HG03135 (cell line): Measurements from ENCODE around the gene CD81.

ENCODE experiments used
- ATAC-seq: cut with Tn5 transposase; IDR thresholded peaks from one replicate; pipeline ENCODE4 v1.9.1; 2021; ENCODE audit warnings: mild to moderate bottlenecking, moderate library complexity; ENCODE audit not compliant: unreplicated experiment

Gene CD81

DNA sequence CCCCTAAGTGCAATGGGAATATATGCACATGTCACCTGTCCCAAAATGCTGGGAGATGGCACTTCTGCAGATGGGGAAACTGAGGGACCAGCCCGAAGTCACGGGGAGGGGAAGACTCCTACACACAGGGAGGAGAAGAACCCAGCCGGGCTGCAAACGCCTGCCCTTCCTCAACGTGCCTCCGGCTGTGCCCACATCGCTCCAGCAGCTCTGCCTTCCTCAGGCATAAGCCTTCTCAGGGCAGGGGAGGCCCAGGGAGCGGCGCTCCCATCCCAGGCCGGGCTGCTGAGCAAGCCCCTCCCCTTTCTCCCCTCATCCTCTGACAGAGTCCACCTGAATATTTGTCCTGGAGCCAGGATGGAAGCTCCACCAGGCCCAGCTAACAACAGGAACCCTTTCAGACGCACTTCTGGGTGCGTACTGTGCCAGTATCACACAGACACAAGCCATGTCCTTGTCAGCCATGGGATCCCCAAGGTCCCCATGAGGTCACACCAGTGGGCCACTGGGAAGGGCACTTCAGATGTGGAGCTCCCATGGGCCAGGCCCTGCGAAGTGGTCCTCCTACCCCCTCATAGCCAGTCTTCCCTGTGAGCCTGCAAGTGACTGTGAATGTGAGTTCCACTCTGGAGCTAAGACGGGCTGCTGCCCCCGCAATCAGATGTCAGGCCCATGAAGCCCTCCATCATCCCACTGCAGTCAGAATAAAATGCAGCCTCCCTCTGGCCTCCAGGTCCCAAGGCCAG, 2.5 kb upstream of the CD81 start:
- no peak for ATAC-seq

DNA sequence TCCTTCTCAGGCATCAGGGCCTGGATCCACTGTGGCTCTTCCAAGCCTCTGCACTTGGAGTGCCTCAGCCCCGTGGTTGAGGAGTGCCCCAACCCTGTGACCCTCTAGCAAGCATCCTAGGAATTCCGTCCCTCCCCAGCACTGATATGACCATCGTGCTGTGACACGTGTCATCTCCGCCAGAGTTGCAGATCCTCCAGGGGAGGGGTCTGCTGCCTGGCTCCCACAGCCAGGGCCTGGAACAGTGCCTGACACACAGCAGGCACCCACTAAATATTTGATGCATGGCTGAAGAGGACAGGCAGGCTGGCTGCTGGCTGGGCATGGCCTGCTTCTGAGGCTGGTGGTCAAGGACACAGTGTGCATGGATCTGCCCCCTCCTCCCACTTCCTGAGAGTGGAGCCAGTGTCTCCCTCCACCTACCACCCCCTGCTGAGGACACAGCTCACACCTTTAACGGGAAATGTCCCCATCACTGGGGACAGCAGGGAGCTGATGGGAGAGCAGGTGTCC, 1.7 kb upstream of the CD81 start:
- ATAC-seq: no peak

DNA sequence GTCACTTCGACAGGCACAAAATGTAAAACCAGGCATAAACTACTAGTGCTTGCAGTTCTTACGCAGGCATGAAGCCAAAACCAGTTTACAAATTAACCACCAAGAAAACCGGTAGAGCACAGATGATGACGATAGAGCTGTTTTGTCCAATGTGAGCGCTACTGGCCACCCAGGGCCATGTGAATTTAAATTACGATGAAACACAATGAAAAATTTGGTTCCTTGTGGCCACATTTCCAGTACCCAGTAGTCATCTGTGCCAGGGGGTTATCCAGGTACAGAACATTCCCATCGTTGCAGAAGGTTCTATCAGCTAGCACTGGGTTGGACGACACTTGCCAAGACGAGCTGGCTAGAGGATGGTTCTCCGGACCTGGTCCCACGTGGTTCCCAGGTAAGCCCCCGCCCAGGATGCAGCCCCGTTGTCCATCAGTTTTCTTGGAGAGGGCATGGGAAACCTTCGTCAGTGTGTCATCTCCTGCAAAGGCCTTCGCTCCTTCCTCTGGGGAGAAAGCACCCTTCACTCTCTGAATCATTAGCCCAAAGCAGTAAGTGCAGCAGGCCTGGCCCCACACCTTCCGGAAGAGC, 1.1 kb upstream of the CD81 start:
- no peak for ATAC-seq

DNA sequence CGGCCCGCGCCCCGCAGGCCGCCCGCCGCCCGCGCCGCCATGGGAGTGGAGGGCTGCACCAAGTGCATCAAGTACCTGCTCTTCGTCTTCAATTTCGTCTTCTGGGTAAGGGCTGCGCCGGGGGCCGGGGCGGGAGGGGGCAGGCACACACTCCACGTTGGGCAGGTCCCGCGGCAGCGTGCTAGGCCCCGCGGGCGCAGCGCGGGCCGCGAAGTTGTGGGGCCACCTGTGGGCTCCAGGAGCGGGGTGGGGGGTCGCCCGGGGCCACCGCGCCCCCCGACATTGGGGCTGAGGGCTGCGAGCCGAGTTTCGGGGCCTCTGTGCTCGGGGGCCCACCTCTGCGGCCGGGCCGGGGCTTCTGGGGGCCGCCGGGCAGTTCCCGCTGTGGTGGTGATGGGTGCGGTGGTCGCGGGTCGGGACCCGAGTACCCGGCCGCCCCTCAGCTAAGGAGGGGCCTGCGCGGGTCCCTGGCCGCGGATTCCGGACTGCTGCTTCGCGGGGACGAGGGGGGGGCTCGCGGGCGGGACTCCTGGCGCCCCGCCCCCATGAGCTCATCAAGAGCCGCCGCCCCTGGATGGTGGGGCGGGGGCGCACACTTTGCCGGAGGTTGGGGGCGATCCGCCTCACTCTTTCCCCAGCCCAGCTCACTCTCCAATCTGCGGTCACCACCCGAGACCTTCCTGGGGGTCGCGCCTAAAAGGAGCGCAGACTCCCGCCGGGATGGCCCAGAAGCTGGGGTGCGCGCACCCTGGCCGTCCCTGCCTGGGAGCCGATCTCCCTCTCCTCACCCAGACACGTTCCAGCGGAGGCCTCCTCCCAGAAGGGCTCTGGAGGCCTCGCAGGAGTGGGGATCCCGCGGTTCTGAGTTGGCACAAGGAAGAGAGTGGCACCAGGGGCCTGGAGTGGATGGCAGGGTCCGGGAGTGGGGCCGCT, 667 bp downstream of the CD81 start:
- peak; percentile 4 for ATAC-seq

DNA sequence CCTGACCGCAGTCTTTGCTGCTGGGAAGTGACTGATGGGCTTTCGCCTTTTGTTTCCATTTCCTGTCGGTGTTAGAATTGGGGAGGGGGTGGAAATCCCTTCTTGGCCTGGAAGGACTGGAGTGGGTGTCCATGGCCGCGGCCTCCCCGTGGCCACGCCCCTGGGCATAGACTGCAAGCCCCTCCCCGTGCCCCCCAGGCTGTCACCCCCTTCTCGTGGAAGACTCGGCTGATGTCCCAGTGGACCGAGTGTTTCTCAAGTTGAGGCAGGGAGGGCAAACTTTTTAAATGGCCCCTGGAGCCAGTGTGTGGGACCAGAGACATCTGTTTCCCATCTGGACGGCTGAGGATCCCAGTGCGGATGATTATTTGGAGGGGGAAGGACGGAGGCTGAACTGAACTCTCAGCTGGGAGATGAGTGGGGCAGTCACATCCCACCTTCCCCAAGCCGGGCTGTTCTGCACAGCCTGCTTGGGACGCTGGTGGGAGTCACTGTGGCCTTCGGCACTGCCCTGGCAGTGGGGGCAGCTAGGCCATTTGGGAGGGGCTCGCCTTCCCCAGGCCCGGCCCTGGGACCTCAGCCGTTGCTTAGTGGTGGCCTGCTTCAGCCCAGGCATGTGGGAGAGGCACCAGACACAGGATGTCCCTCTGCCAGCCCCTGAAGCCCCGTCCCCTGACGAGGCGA, 1.6 kb downstream of the CD81 start:
- ATAC-seq: no peak

DNA sequence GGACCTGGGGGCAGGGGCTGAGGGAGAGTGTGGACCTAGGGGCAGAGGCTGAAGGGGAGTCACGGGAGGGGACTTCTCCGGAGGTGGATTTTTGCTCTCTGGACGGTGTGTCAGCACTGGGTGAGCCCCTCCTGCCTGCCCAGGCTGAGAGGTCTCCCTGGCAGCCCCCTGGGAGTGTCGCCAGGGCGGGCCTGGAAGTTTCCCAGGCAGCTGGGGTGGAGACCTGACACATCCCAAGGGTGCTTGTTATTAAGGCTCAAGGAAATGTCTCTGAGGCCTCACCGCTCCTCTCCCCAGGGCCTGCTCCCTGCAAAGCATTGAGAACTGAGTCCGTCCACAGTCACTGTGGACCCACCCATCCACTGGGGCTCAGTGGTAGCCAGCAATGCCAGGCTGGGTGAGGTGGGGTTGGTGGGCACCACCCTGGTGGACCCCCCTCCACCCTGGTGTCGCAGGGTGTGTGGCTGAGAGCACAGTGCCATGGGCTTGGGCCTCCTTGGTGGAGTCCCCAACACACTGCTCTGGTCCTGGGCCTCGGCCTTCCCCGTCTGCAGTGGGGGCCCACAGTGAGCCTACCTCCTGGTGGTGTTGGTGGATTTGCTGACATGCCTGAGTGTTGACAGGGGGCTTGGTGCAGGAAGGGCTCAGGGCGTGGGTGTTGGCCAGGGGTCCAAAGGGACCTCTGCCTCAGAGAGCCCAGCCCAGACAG, 2.5 kb downstream of the CD81 start:
- ATAC-seq: no peak

DNA sequence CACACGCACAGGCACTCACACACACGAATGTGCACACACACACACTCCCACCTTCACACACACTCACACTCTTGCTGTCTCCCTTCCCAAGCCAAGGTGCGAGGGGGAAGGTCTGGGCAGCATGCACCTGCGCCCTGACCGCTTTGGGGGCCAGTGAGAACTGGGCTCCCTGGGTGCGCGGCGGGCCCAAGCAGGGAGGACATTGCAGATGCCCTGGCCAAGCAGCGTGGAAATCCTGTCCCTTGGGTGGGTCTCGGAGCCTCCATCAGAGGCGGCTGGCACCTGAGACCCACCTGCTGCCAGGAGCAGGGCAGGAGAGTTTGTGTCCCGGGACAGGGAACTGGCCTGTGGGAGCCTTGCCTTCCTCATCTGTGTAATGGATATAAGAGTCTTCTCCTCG, 3.3 kb downstream of the CD81 start:
- ATAC-seq: no peak

DNA sequence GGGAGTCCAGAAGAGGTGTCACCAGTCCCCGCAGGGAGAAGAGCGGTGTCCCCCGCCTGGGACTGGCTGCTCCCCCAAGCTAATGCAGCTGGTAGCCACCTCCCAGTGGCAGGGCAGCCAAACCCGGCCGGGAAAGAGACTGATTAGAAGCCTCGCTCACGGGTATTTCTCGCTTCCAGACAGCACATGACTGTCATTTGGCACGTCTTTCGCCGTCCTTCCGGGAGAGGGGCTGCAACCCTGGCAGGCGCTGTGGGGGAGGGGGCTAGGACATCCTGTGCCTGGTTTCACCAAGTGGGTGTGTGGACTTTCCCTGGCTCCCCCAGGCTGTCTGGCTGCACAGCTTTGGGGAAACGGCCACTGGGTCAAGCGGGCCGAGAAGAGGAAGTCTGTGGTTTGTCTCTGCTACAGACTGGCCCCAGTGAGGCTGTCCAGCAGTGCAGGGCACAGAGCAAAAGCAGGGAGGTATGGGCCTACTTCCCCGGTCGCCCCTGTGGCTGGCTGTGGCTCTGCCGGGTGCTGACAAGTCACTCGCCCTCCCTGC, 3.8 kb downstream of the CD81 start:
- ATAC-seq: no peak

DNA sequence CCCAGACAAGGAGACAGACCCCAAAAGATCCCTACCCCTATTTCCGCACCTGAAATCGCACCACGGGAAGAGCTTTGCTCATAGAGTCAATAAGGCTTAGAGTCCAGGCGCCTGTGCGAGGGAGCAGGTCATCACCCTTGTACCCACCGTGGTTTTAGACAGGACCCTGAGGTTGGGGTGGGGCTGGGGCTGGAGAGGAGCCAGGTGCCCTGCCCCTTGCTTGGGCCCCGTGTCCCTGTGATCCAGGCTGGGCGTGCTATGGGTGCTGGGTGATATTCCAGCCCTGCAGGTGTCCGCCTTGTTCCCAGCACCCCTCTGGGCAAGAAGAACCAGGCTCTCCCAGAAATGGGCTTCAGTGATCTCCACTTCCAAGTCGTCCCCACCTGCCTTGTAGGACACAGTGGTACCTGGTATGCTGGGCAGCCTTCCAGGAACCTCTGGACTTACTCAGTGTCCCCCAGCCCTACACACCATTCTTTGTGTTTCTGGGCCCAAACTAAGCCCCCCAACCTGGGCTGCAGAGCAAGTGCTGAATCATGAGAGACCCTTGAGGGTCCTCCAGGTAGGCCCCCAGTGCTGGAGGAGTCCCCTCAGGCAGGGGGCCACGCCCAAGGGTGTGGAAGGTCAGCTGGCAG, 4.5 kb downstream of the CD81 start:
- no peak for ATAC-seq

DNA sequence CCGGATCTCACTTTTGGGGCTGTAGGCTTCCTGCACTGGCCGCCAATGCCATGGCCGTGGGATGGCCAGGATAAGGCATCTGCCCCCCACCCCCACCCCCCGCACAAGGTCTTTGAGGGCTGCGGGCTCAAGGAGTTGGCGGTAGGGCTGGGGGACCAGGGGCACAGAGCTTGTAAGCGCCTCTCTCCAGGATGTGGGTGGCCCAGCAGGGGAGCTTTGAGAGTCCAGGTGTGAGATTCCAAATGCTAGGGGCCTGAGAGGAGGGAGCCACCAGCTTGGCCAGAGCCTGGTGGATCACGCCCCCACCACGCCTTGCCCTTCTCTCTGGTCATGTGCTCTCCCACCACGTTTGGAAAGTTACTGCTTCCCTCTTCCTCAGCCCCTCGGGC, 5.0 kb downstream of the CD81 start:
- no peak for ATAC-seq

DNA sequence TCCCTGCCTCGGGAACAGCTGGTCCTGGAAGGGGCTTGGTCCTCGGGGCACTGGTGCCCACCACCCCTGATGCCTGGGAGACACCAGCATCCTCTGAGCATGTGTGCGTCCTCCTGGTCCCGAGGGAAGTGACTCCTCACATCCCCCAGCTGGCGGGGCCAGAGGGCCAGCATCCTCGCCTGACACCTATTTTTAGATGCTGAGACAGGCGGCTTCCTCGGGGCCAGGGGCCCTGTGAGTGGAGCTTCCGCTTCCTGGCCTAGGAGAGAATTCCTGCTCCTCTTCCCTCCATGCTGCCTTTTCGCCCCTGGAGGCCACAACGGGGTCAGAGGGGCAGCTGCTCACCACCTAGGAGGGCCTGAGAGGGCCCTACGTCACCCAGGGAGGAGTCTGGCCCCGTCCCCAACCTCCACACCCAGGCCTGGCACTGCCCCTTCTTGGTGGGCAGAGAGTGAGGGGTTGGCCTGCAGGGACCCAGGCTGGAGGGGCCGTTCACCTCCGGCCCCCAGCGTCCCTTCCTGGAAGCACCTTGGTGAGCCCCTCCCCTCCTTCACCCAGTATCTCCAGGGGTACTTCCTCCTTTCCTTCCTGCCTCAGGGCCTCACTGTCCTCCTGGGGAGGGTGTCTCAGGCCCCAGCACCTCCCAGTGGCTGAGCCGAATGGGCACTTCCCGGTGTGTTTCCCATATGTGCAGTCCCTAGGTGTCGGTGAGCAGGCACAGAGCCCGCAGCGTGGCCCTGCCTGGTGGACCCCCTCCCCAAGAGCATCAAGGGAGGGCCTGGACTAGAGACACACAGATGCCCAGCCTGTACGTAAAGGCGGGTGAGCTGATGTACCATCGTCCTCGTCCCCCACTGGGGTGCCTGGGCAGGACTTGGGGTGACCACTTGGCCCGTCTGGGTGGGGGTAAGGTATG, 6.1 kb downstream of the CD81 start:
- no peak for ATAC-seq

DNA sequence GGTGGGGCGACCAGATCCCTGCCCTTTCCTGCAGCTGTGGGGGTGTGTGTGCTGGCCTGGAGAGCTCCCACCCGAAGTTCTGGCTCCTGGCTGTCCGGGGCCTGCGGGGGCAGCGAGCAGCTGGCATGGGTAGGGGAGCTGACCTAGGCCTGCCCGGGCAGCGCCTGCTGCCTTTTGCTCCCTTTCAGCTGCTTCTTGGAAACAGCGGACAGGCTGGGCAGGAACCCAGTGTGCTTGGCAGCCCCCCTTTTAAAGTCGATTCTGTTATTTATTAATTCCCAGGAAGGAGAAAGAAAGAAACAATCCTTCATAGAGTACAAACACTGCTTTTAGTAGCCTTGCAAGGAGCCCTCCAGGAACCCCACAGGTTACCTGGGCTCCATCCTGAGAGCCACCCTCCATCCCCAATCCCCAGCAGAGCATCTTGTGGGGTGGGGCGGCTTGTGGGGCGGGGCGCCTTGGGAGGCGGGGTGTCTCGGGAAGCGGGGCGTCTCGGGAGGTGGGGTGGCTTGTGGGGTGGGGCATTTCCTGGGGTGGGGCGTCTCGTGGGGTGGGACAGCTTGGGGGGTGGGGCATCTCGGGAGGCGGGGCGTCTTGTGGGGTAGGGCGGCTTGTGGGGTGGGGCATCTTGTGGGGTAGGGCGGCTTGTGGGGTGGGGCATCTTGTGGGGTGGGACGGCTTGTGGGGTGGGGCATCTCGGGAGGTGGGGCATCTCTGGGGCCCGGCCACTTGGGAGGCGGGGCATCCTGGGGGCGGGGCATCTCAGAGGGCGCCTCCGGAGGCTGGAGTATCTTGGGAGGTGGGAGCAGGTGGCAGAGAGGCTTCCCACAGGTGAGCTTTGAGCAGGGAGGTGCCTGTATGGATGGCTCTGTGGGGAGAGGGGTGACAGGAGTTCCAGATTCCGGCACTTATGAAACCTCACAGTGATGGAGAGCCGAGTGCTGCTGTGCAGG, 7.0 kb downstream of the CD81 start:
- no peak for ATAC-seq

DNA sequence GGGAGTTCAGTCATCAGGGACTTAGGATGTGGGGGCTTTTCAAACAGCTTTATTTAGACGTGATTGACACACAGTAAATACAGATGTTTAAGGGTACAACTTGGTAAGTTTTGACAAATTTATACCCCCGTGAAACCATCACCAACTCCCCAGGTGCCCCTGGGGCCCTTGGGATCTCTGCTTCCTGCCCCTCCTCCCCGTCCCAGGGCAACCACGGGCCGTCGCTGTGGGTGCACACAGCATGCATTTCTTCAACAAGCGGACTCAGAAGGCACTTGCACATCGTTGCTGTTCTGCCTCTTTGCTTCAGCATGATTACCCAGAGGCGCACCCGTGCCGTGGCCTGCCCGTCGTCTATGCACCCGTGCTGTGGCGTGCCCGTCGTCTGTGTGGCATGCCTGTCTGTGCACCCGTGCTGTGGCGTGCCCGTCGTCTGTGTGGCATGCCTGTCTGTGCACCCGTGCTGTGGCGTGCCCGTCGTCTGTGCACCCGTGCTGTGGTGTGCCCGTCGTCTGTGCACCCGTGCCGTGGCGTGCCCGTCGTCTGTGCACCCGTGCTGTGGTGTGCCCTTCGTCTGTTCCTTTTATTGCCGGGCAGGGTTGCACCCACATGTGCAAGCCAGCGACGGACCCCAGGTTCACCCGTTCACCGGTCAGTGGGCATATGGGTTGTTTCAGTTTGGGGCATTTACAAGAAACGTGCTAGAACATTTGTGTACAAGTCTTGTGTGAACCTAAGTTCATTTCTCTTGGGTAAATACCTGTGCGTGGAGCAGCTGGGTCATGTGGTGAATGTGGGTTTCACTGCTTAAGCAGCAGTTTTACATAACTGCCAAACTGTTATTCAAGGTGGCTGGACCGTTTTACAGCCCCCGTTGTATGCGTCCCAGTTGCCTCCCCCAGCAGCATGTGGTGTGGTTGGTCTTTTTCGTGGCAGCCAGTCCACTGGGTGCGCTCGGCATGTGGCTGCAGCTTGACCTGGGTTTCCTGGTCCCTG, 8.3 kb downstream of the CD81 start:
- no peak for ATAC-seq

DNA sequence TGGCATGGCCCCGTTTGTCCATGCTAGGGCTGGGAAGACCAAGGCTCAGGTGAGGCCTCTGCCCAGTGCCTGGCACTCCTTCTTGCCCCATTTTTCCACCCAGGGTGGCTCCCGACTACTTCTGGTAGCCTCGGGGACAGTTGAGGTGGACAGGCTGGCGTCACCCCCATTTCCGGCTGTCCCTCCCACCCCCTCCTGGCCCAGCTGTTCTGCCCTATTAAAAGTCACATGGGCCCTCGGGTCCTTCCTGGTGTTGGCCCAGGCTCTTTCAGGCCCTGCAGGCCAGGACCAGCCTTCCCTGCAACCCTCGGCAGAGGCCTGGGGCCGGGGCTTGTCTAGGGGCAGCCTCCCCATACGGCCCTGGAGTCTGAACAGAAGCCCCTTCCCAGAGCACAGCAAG, 9.5 kb downstream of the CD81 start:
- ATAC-seq: no peak

DNA sequence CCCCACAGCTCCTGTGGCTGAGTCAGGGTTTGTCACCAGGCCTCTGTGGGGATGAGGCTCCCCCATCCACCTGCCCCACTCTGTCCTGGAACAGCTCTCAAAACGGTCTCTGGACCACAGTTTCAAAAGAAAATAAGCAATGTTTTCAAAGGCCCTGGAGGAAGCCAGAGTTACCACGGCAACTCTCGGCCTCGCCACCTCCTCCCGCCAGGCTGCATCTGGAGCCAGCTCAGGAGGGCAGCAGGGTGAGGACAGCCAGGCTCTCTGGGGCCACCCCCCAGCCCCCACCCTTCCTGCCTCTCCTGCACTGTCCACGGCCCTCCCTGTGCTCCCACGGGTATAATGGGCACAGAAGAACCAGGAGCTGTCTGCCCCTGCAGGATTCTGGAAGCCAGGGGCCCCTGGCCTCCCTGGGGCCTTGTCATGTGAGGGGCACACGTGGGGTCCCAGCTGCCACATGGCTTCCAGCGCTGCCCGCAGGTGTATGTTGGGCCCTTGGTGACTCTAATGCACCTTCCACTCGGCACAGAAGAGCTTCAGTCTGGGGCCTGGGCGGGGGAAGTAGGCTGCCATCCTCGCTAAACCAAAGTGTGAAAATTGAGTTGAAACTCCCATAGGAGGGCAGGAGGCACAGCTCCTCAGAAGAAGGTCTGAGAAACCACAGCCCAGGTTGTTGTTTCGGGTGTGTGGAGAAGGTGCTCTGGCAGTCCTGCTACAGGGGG, 10.3 kb downstream of the CD81 start:
- no peak for ATAC-seq
